IMR-90 (cell line): ENCODE measurements around the gene CD69. TPM values are rescaled to one million over a fixed set of nuclear protein-coding genes. Genes with fewer than 3 reads are reported as not detected.
A peak's percentile ranks its signal among the peaks of the same experiment; 100 is the strongest.

Experiments
- ATAC-seq: fragments of 200-7000 bp; cut with Tn5 transposase; 2 replicates; pipeline ENCODE4 v1.9.1; 2020; ENCODE audit warnings: low read depth, mild to moderate bottlenecking, moderate library complexity
- BruUV-seq: library from RNA; stranded (reverse); fragments of 400-500 nt; replicated peaks from 2 replicates; lab custom pipeline; 2021; lab: Mats Ljungman, UMichigan
- CTCF ChIA-PET: fragments of 300-600 bp; formaldehyde crosslinking; extraction: SDS; loops from one replicate; lab custom pipeline; 2021; ENCODE audit warnings: antibody characterized with exemption; lab: Yijun Ruan, JAX
- POLR2A ChIA-PET: fragments of 300-600 bp; sonication (Branson Sonifier 250); formaldehyde crosslinking; loops from one replicate; lab custom pipeline; 2022; ENCODE audit warnings: antibody characterized with exemption; ENCODE audit not compliant: unreplicated experiment; lab: Charles Lee
- DNase-seq: peaks from one replicate; pipeline ENCODE4 v3.0.0; 2013
- H2AFZ ChIP-seq: replicated peaks from 2 replicates; pipeline ENCODE3; 2013; ENCODE audit warnings: low read length, mild to moderate bottlenecking; ENCODE audit not compliant: poor library complexity
- H2AK5ac ChIP-seq: 2 replicates; pipeline ENCODE4 v1.6.1; 2013; ENCODE audit warnings: low read depth, low read length, inconsistent platforms
- H2AK9ac ChIP-seq: replicated peaks from 2 replicates; pipeline ENCODE3; 2013; ENCODE audit warnings: mild to moderate bottlenecking, low read depth, low read length, moderate library complexity; ENCODE audit not compliant: poor library complexity
- H2BK120ac ChIP-seq: 2 replicates; pipeline ENCODE4 v1.6.1; 2013; ENCODE audit warnings: low read depth, low read length, inconsistent platforms
- H2BK15ac ChIP-seq: 3 replicates; pipeline ENCODE4 v1.6.1; 2013; ENCODE audit warnings: low read depth, low read length, inconsistent platforms
- H2BK20ac ChIP-seq: 2 replicates; pipeline ENCODE4 v1.6.1; 2013; ENCODE audit warnings: low read depth, mild to moderate bottlenecking, inconsistent platforms, low read length, moderate library complexity
- H2BK5ac ChIP-seq: 2 replicates; pipeline ENCODE4 v1.6.1; 2013; ENCODE audit warnings: mild to moderate bottlenecking, low read depth, low read length, inconsistent platforms; ENCODE audit not compliant: poor library complexity, severe bottlenecking
- H3K14ac ChIP-seq: replicated peaks from 2 replicates; pipeline ENCODE4 v1.6.1; 2013; ENCODE audit warnings: low read depth, low read length, inconsistent platforms
- H3K18ac ChIP-seq: 2 replicates; pipeline ENCODE4 v1.6.1; 2013; ENCODE audit warnings: low read depth, low read length, control low read depth
- H3K23ac ChIP-seq: 2 replicates; pipeline ENCODE4 v1.6.1; 2013; ENCODE audit warnings: low read depth, low read length, inconsistent platforms
- H3K27ac ChIP-seq: 2 replicates; pipeline ENCODE4 v1.5.1; 2013; ENCODE audit warnings: mild to moderate bottlenecking, control low read depth, low read length; ENCODE audit not compliant: insufficient read depth
- H3K27me3 ChIP-seq: 2 replicates; pipeline ENCODE4 v1.6.1; 2013; ENCODE audit warnings: low read length; ENCODE audit not compliant: control insufficient read depth, insufficient read depth
- H3K36me3 ChIP-seq: 2 replicates; pipeline ENCODE4 v1.6.1; 2013; ENCODE audit warnings: low read length, mixed read lengths; ENCODE audit not compliant: control insufficient read depth, insufficient read depth
- H3K4ac ChIP-seq: 2 replicates; pipeline ENCODE4 v1.6.1; 2013; ENCODE audit warnings: low read depth, low read length, inconsistent platforms
- H3K4me1 ChIP-seq: 2 replicates; pipeline ENCODE4 v1.6.1; 2013; ENCODE audit warnings: low read length, mixed read lengths; ENCODE audit not compliant: control insufficient read depth, insufficient read depth
- H3K4me2 ChIP-seq: 2 replicates; pipeline ENCODE4 v1.6.1; 2013; ENCODE audit warnings: low read depth, mild to moderate bottlenecking, control low read depth, low read length, moderate library complexity
- H3K4me3 ChIP-seq: 2 replicates; pipeline ENCODE4 v1.5.1; 2013; ENCODE audit warnings: low read depth, mild to moderate bottlenecking, control low read depth, low read length, moderate library complexity; ENCODE audit not compliant: insufficient read depth
- H3K56ac ChIP-seq: 2 replicates; pipeline ENCODE4 v1.6.1; 2013; ENCODE audit warnings: low read length, inconsistent platforms; ENCODE audit not compliant: insufficient read depth; ENCODE audit errors: extremely low read depth
- H3K79me1 ChIP-seq, 2 experiments: 2 replicates each; pipeline ENCODE4 v1.6.1; 2013; ENCODE audit warnings: low read length in 2 of 2, inconsistent platforms in 1 of 2, low read depth in 1 of 2
- H3K9ac ChIP-seq: 2 replicates; pipeline ENCODE4 v1.6.1; 2013; ENCODE audit warnings: low read depth, low read length, control low read depth
- H3K9me1 ChIP-seq: 2 replicates; pipeline ENCODE4 v1.6.1; 2013; ENCODE audit warnings: low read length, inconsistent platforms; ENCODE audit not compliant: insufficient read depth
- H3K9me3 ChIP-seq: 2 replicates; pipeline ENCODE4 v1.6.1; 2013; ENCODE audit warnings: low read length; ENCODE audit not compliant: control insufficient read depth, insufficient read depth
- H4K20me1 ChIP-seq: 2 replicates; pipeline ENCODE4 v1.6.1; 2013; ENCODE audit warnings: low read length, inconsistent platforms; ENCODE audit not compliant: insufficient read depth
- H4K5ac ChIP-seq: 2 replicates; pipeline ENCODE4 v1.6.1; 2013; ENCODE audit warnings: mild to moderate bottlenecking, low read depth, low read length, control low read depth
- H4K8ac ChIP-seq, 2 experiments: 2 replicates each; pipeline ENCODE4 v1.6.1; 2013; ENCODE audit warnings: low read depth in 2 of 2, low read length in 2 of 2, control low read depth in 1 of 2, inconsistent platforms in 1 of 2
- H4K91ac ChIP-seq: 2 replicates; pipeline ENCODE4 v1.6.1; 2013; ENCODE audit warnings: low read depth, low read length, inconsistent platforms; ENCODE audit not compliant: insufficient read depth
- BHLHE40 ChIP-seq: fragments of 150-350 bp; IDR thresholded peaks from 2 replicates; pipeline ENCODE4 v1.6.1; 2016; ENCODE audit warnings: mild to moderate bottlenecking, low read depth, low read length
- CEBPB ChIP-seq: IDR thresholded peaks from 2 replicates; pipeline ENCODE4 v1.6.1; 2012; ENCODE audit warnings: low read depth, low read length, improper control_type of control experiment
- WGBS, 2 experiments: methylation state at CpG; one replicate each; pipeline versions ENCODE4 v1.1.5 to v1.1.7; 2013; ENCODE audit warnings: missing lambda C conversion rate in 2 of 2; ENCODE audit not compliant: insufficient read length in 1 of 2; ENCODE audit errors: extremely low coverage in 2 of 2; 5-methylcytosine and 5-hydroxymethylcytosine counted together
- dilution Hi-C: fragments of 300-500 bp; cut with HindIII; formaldehyde crosslinking; loops from one replicate; pipeline ENCODE4 v1.14.3; 2018; ENCODE audit warnings: low sequenced_read_pairs; ENCODE audit not compliant: unreplicated experiment
- in situ Hi-C: fragments of 300-500 bp; cut with MboI; formaldehyde crosslinking; loops from 3 replicates; pipeline ENCODE4 v1.14.3; 2019; ENCODE audit warnings: low sequenced_read_pairs, inconsistent platforms, mixed read lengths
- intact Hi-C: fragments of 100-400 bp; cut with micrococcal nuclease; formaldehyde crosslinking; loops from 2 replicates; pipeline ENCODE4 v1.10.0; 2022
- polyA plus RNA-seq, 3 experiments: library from polyadenylated mRNA; depleted of rRNA; stranded (reverse); fragments of >200 nt; gene quantifications; 2 replicates each; pipeline ENCODE4 v1.2.3, GENCODE V29; 2012; ENCODE audit warnings: low replicate concordance in 1 of 3
- total RNA-seq: library from RNA; depleted of rRNA; stranded (reverse); fragments of >200 nt; gene quantifications from 2 replicates; pipeline ENCODE4 v1.2.3, GENCODE V29; 2012

CD69 gene
- total and polyA plus RNA-seq, 2 of the 4 experiments (the other 2 are of a cell fraction): not detected

- no peak overlapping the region for H3K4me3 ChIP-seq
- no TSS peak for BruUV-seq
- no peak overlapping the region for H2AFZ ChIP-seq
- no peak overlapping the region for H2BK120ac ChIP-seq
- no peak overlapping the region for H3K23ac ChIP-seq
- no CpG with 5 or more reads among the region's 2 CpGs for WGBS, 2 experiments
- no peak overlapping the region for H3K14ac ChIP-seq
- H3K27ac ChIP-seq: no peak overlapping the region
- no peak overlapping the region for H2BK20ac ChIP-seq
- H3K4me2 ChIP-seq: no peak overlapping the region
- DNase-seq (no peak), ATAC-seq (no peak)
- H3K18ac ChIP-seq: no peak overlapping the region
- H3K9ac ChIP-seq: no peak overlapping the region
- H2BK15ac ChIP-seq: no peak overlapping the region
- TF ChIP-seq BHLHE40 (no peak), CEBPB (peak; percentile 62)
- H3K36me3 ChIP-seq: no peaks in the 10 kb centered on the region
- H2AK9ac ChIP-seq: no peak overlapping the region
- H3K79me1 ChIP-seq: no peaks in the 10 kb centered on the region
- peaks cover 2% of the 10 kb centered on the region; the same call in 1 of the 2 replicates for H3K4me1 ChIP-seq
- intact Hi-C loops: no loop called here
- in situ Hi-C loops: no loop called here
- CTCF ChIA-PET: interaction anchor here (0.5 to 4.4 kb wide), 2 partner anchors 17 to 491 kb away, joined by 4 to 14 read pairs; no protein-coding TSS in a partner anchor
- no peaks in the 10 kb centered on the region for H3K9me1 ChIP-seq
- no peaks in the 10 kb centered on the region for H3K27me3 ChIP-seq
- no peak overlapping the region for H4K91ac ChIP-seq
- dilution Hi-C loops: no loop called here
- H4K20me1 ChIP-seq: no peaks in the 10 kb centered on the region
- POLR2A ChIA-PET: no interaction called here
- no peak overlapping the region for H2AK5ac ChIP-seq
- H3K56ac ChIP-seq: no peak overlapping the region
- H3K9me3 ChIP-seq: no peaks in the 10 kb centered on the region
- no peak overlapping the region for H4K5ac ChIP-seq
- H4K8ac ChIP-seq: no peak overlapping the region
- no peak overlapping the region for H3K4ac ChIP-seq
- no peak overlapping the region for H2BK5ac ChIP-seq
Measured at GRCh38 chr12:9725213-9725870, 35.4 kb downstream of the CD69 start.
